Measurements from ENCODE around the gene SPATA1. TPM values are rescaled to one million over a fixed set of nuclear protein-coding genes. Genes with fewer than 3 reads are reported as not detected.

SPATA1 gene
- 1.2 and 1.6 TPM in 2 replicates for polyA plus RNA-seq (2012; rRNA removed)
- 0.72 and 0.73 TPM in 2 replicates for polyA plus RNA-seq (2012; cell fraction: cytosol; rRNA removed)
- polyA plus RNA-seq (2012; cell fraction: nucleus; rRNA removed): 2.6 TPM in 2 replicates

- Histone ChIP-seq H3K36me3 (replicated peaks in 1 of 2; ENCODE audit: control insufficient read depth in 1 of 2, insufficient read depth in 2 of 2, low read length in 1 of 2) (peaks cover 6 to 16% of the 10 kb centered on the region in 2 experiments), H3K4me2 (peak within 1 kb of the TSS; percentile 86), H3K9me3 (0 out of 2 replicates have a peak, but pooled peaks cover 8% of the 10 kb centered on the region), H3K9me2 (no peaks in the 10 kb centered on the region), H3F3A (replicated peaks; ENCODE audit: insufficient read depth) (peaks cover 7% of the 10 kb centered on the region), H3K27me3 (ENCODE audit: insufficient read depth) (no peaks in the 10 kb centered on the region), H3K27ac (ENCODE audit: low read depth in 2 of 2, low read length in 1 of 2) (peak within 1 kb of the TSS; percentile 94 to 99), H3K9ac (peak within 1 kb of the TSS; percentile 93), H4K20me1 (ENCODE audit: insufficient read depth) (peaks cover 39% of the 10 kb centered on the region), H3K4me1 (ENCODE audit: control insufficient read depth in 1 of 2, insufficient read depth in 2 of 2, low read depth in 1 of 2, low read length in 1 of 2) (peaks cover 8 to 19% of the 10 kb centered on the region in 2 experiments; a peak in 3 of 4 replicates), H2AFZ (ENCODE audit: low read depth) (peak within 1 kb of the TSS; percentile 81), H3K79me2 (ENCODE audit: insufficient read depth) (peaks cover 60% of the 10 kb centered on the region), H3K4me3 (ENCODE audit: low read depth in 2 of 2, low read length in 1 of 2) (peak within 1 kb of the TSS; percentile 71 to 81)
- under 1% methylated on average over 21 of the region's 60 CpGs for WGBS (ENCODE audit: low lambda C conversion rate)
- DNase-seq: peak; percentile 98
- ChIA-PET CTCF (interaction anchor here (1.1 to 4.2 kb wide), 3 partner anchors 53 to 247 kb away, joined by 3 to 28 read pairs (median 3); no protein-coding TSS in a partner anchor), POLR2A (interaction anchor here (0.6 to 1.9 kb wide), 10 partner anchors 26 to 341 kb away, joined by 3 to 12 read pairs (median 4); partner anchors contain the start of gene CTBS)
- peak; percentile 79 for TF ChIP-seq POLR2AphosphoS5 (IDR thresholded peaks at IDR 0.05; ENCODE audit: low read depth, low read length)
- TF ChIP-seq RCOR1 (IDR thresholded peaks at IDR 0.05; ENCODE audit: low read length): 0 out of 2 replicates have a peak, but pooled peaks have one; percentile 27
- no peak for TF ChIP-seq RXRA (IDR thresholded peaks at IDR 0.05; ENCODE audit: borderline replicate concordance, low read depth)
- no peak for TF ChIP-seq MEF2A (IDR thresholded peaks at IDR 0.05; ENCODE audit: borderline replicate concordance, low read depth)
- TF ChIP-seq TCF12 (IDR thresholded peaks at IDR 0.05): peak; percentile 29; the same call in 1 of the 2 replicates
- TF ChIP-seq ELF1 (IDR thresholded peaks at IDR 0.05): peak; percentile 40; the same call in 1 of the 2 replicates
- TF ChIP-seq RFX5 (IDR thresholded peaks at IDR 0.05; ENCODE audit: low read length): no peak
- 0 out of 2 replicates have a peak, but pooled peaks have one; percentile 13 for TF ChIP-seq GABPA (IDR thresholded peaks at IDR 0.05; ENCODE audit: low read depth)
- TF ChIP-seq FOSL2 (IDR thresholded peaks at IDR 0.05; ENCODE audit: borderline replicate concordance, low read depth): peak; percentile 78; the same call in 1 of the 2 replicates
- no peak for TF ChIP-seq USF1 (IDR thresholded peaks at IDR 0.05; ENCODE audit: borderline replicate concordance, low read depth)
- TF ChIP-seq NFIC (IDR thresholded peaks at IDR 0.05; ENCODE audit: borderline replicate concordance): 0 out of 2 replicates have a peak, but pooled peaks have one; percentile 15
- TF ChIP-seq IRF3 (IDR thresholded peaks at IDR 0.05; ENCODE audit: low read depth, low read length): no peak
- TF ChIP-seq CHD2 (IDR thresholded peaks at IDR 0.05; ENCODE audit: low read length, partially characterized antibody): peak; percentile 13
- peak; percentile 96 for TF ChIP-seq NRF1 (IDR thresholded peaks at IDR 0.05; ENCODE audit: low read depth, low read length)
- peak; percentile 55; the same call in 1 of the 2 replicates for TF ChIP-seq JUND (IDR thresholded peaks at IDR 0.05)
- peak; percentile 61 for TF ChIP-seq TAF1 (IDR thresholded peaks at IDR 0.05; ENCODE audit: borderline replicate concordance, low read depth, low read length)
Observed at GRCh38 chr1:84506002-84506728, at the start of gene SPATA1, which contains the start of gene GNG5. Gene SPATA1 (plus strand): TSS chr1:84506386. CDS start chr1:84516360, 9,974 bp downstream. Gene GNG5 (minus strand): TSS chr1:84506581. CDS start chr1:84506091, 490 bp downstream.
